Parathyroid adenoma (tissue), 2 donors: ENCODE results near the gene STX8.

Experiments used
- H2AFZ ChIP-seq: fragments of 300-600 bp; sonication (generic); one replicate; pipeline ENCODE4 v1.7.0; 2017; ENCODE audit warnings: antibody characterized with exemption, mild to moderate bottlenecking
- H3K27ac ChIP-seq: fragments of 300-600 bp; sonication (generic); one replicate; pipeline ENCODE4 v1.7.0; 2017
- H3K27me3 ChIP-seq: fragments of 300-600 bp; sonication (generic); one replicate; pipeline ENCODE4 v1.7.0; 2017; ENCODE audit warnings: low read length; ENCODE audit not compliant: control insufficient read depth, insufficient read depth
- H3K36me3 ChIP-seq: fragments of 300-600 bp; sonication (generic); one replicate; pipeline ENCODE4 v1.7.0; 2017; ENCODE audit warnings: low read length; ENCODE audit not compliant: control insufficient read depth, insufficient read depth
- H3K4me1 ChIP-seq: fragments of 300-600 bp; sonication (generic); one replicate; pipeline ENCODE4 v1.7.0; 2017; ENCODE audit warnings: control low read depth
- H3K4me2 ChIP-seq: fragments of 300-600 bp; sonication (generic); one replicate; pipeline ENCODE4 v1.7.0; 2017; ENCODE audit warnings: low read length
- H3K4me3 ChIP-seq: fragments of 300-600 bp; sonication (generic); one replicate; pipeline ENCODE4 v1.7.0; 2017; ENCODE audit warnings: low read depth, low read length
- H3K79me2 ChIP-seq: fragments of 300-600 bp; sonication (generic); one replicate; pipeline ENCODE4 v1.7.0; 2017; ENCODE audit warnings: control low read depth
- H3K9ac ChIP-seq: fragments of 300-600 bp; sonication (generic); one replicate; pipeline ENCODE4 v1.7.0; 2017; ENCODE audit warnings: mild to moderate bottlenecking
- H3K9me3 ChIP-seq: fragments of 300-600 bp; sonication (generic); one replicate; pipeline ENCODE4 v1.7.0; 2017; ENCODE audit warnings: low read length; ENCODE audit not compliant: control insufficient read depth
- TF ChIP-seq, protein P1 (sequence below): fragments of 300-600 bp; sonication (generic); IDR thresholded peaks from one replicate; pipeline ENCODE4 v1.7.0; 2017; ENCODE audit warnings: antibody characterized with exemption, mild to moderate bottlenecking
- donor health status: primary hyperparathyroidism.

STX8 gene

GRCh38 chr17:9204637-9205329 is 370.8 kb downstream of the STX8 start:
- no peaks in the 10 kb centered on the region for H3K27me3 ChIP-seq
- no peak overlapping the region for H2AFZ ChIP-seq
- no peak overlapping the region for H3K27ac ChIP-seq
- TF ChIP-seq, protein P1, sequence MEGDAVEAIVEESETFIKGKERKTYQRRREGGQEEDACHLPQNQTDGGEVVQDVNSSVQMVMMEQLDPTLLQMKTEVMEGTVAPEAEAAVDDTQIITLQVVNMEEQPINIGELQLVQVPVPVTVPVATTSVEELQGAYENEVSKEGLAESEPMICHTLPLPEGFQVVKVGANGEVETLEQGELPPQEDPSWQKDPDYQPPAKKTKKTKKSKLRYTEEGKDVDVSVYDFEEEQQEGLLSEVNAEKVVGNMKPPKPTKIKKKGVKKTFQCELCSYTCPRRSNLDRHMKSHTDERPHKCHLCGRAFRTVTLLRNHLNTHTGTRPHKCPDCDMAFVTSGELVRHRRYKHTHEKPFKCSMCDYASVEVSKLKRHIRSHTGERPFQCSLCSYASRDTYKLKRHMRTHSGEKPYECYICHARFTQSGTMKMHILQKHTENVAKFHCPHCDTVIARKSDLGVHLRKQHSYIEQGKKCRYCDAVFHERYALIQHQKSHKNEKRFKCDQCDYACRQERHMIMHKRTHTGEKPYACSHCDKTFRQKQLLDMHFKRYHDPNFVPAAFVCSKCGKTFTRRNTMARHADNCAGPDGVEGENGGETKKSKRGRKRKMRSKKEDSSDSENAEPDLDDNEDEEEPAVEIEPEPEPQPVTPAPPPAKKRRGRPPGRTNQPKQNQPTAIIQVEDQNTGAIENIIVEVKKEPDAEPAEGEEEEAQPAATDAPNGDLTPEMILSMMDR = no peak
- no peaks in the 10 kb centered on the region for H3K36me3 ChIP-seq
- H3K9ac ChIP-seq = no peak overlapping the region
- H3K4me2 ChIP-seq = no peak overlapping the region
- H3K9me3 ChIP-seq = no peaks in the 10 kb centered on the region
- H3K4me1 ChIP-seq = no peaks in the 10 kb centered on the region
- H3K4me3 ChIP-seq = no peak overlapping the region
- H3K79me2 ChIP-seq = no peaks in the 10 kb centered on the region

GRCh38 chr17:9203771-9204425 is 371.7 kb downstream of the STX8 start:
- H3K27me3 ChIP-seq = no peaks in the 10 kb centered on the region
- no peak overlapping the region for H2AFZ ChIP-seq
- no peaks in the 10 kb centered on the region for H3K4me1 ChIP-seq
- H3K79me2 ChIP-seq = no peaks in the 10 kb centered on the region
- H3K4me3 ChIP-seq = no peak overlapping the region
- no peak overlapping the region for H3K9ac ChIP-seq
- TF ChIP-seq, protein P1 = no peak
- H3K9me3 ChIP-seq = no peaks in the 10 kb centered on the region
- H3K27ac ChIP-seq = no peak overlapping the region
- H3K36me3 ChIP-seq = no peaks in the 10 kb centered on the region
- no peak overlapping the region for H3K4me2 ChIP-seq

GRCh38 chr17:9202532-9202931 is 373.1 kb downstream of the STX8 start:
- no peak overlapping the region for H3K27ac ChIP-seq
- TF ChIP-seq, protein P1 = no peak
- H3K4me1 ChIP-seq = no peaks in the 10 kb centered on the region
- H3K4me2 ChIP-seq = no peak overlapping the region
- H3K9ac ChIP-seq = no peak overlapping the region
- no peak overlapping the region for H3K4me3 ChIP-seq
- H3K36me3 ChIP-seq = no peaks in the 10 kb centered on the region
- no peaks in the 10 kb centered on the region for H3K9me3 ChIP-seq
- H3K79me2 ChIP-seq = no peaks in the 10 kb centered on the region
- H3K27me3 ChIP-seq = no peaks in the 10 kb centered on the region
- no peak overlapping the region for H2AFZ ChIP-seq

- Histone ChIP-seq H3K4me1 (no peaks in the 10 kb centered on the region), H3K4me2 (no peak overlapping the region), H3K9me3 (no peaks in the 10 kb centered on the region), H3K79me2 (no peaks in the 10 kb centered on the region), H3K27me3 (no peaks in the 10 kb centered on the region), H3K27ac (no peak overlapping the region), H3K9ac (no peak overlapping the region), H3K36me3 (no peaks in the 10 kb centered on the region), H3K4me3 (no peak overlapping the region), H2AFZ (no peak overlapping the region)
- TF ChIP-seq, protein P1 = no peak
These were observed 374.8 kb downstream of the STX8 start for GRCh38 chr17:9200699-9201359.
